Hindlimb muscle (tissue), 1 donor: Measurements from ENCODE around the gene KRTAP4-2. TPM values are rescaled to one million over a fixed set of nuclear protein-coding genes. Genes with fewer than 3 reads are reported as not detected.
"Not testable (repeated sequence)": the region's sequence is repeated elsewhere in the genome, so short reads cannot be mapped to it uniquely, and the experiment has no call there.

Experiments used
- DNase-seq: peaks from one replicate; pipeline ENCODE4 v3.0.0-alpha.2; 2013
- polyA plus RNA-seq: library from polyadenylated mRNA; unstranded; fragments of 120-200 nt; gene quantifications from one replicate; pipeline ENCODE4 v1.2.1, GENCODE V29; 2013; ENCODE audit not compliant: insufficient read length

The KRTAP4-2 gene
- polyA plus RNA-seq, result not detected

DNA sequence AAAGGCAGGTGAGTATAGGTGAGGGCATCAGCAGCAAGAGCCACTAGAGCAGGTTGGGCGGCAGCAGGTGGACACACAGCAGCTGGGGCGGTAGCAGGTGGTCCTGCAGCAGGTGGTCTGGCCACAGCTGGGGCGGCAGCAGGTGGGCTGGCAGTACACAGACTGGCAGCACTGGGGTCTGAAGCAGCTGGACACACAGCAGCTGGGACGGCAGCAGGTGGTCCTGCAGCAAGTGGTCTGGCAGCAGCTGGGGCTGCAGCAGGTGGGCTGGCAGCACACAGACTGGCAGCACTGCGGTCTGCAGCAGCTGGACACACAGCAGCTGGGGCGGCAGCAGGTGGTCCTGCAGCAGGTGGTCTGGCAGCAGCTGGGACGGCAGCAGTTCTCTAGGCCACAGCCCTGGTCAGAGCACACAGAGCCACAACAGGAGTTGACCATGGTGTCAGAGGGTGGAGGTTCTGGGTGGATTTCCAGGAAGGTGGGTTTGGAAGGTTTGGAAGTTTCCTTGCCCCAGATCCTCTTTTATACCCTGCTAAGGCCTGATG, at the start of gene KRTAP4-2:
Gene KRTAP4-2 (minus strand): TSS at position 495 of the 545 bp plus-strand sequence. CDS start 57 bp downstream, at position 438.
- DNase-seq, result no peak

- not testable (repeated sequence) for DNase-seq
Observed at GRCh38 chr17:41226598-41227095, 48.6 kb upstream of the KRTAP4-2 start, which contains the start of gene KRTAP9-2. Gene KRTAP9-2, plus strand, starts transcription at chr17:41226648. Its CDS starts 7 bp downstream, at chr17:41226655.

DNA sequence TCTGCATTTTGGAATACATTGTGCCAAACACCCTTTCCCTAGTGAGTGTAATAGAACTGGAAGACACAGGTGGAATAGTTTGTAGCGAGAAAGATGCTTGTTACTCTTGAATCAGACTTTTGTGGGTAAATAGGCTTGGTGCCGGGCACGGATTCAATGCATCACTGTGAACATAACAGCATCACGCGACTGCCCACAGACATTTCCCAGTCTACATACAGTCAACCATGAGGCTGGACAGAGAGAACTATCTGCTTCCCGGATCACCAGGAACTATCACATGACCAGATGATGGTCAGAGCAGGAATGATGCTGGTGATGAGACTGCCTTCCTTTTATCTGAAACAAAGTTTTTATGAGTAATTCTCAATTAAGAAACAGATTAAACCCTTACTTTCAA, 48.0 kb upstream of the KRTAP4-2 start:
- DNase-seq, result no peak

DNA sequence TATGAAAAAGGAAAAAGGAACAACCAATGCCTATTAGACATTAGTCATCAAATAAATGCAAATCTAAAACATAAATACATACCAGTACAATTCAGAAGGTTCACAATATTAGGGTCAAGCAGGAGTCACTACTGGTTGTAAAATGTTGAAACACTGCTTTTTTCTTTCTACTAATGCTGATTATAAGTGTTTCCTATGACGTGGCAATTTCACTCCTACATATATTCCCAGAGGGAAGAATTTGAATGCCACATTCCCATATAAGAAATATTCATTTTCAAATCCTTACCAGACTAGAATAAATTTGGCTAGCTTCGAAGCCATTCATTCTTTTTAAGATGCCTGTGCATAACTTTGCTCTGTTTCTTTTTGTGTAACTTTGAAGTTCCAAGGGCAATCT, 45.8 kb upstream of the KRTAP4-2 start:
- DNase-seq, result no peak

DNA sequence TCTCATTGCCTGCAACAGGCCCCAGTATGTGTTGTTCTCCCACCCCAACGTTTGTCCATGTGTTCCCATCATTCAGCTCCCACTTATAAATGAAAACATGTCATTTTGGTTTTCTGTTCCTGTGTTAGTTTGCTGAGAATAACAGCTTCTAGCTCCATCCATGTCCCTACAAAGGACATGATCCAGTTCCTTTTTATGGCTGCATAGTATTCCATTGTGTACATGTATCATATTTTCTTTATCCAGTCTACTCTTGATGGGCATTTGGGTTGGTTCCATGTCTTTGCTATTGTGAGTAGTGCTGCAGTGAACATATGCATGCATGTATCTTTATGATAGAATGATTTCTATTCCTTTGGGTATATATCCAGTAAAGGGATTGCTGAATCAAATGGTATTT, 37.7 kb upstream of the KRTAP4-2 start:
- DNase-seq, result no peak

GRCh38 chr17:41212524-41213169, 34.6 kb upstream of the KRTAP4-2 start:
- DNase-seq, result no peak

- DNase-seq, result peak; percentile 4
Observed at GRCh38 chr17:41211845-41212466, 33.9 kb upstream of the KRTAP4-2 start.

- DNase-seq, result no peak
Observed at GRCh38 chr17:41199421-41200078, 21.5 kb upstream of the KRTAP4-2 start.

- DNase-seq, result no peak
Observed at GRCh38 chr17:41196068-41196467, 18.0 kb upstream of the KRTAP4-2 start.

GRCh38 chr17:41190328-41190727, 12.3 kb upstream of the KRTAP4-2 start:
- no peak for DNase-seq

DNA sequence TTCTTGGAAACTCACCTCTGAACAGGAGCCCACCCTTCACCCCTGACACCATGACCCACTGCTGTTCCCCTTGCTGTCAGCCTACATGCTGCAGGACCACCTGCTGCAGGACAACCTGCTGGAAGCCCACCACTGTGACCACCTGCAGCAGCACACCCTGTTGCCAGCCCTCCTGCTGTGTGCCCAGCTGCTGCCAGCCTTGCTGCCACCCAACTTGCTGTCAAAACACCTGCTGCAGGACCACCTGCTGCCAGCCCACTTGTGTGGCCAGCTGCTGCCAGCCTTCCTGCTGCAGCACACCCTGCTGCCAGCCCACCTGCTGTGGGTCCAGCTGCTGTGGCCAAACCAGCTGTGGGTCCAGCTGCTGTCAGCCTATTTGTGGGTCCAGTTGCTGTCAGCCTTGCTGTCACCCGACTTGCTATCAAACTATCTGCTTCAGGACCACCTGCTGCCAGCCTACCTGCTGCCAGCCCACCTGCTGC, 11.9 kb upstream of the KRTAP4-2 start, which contains the start of gene KRTAP9-1:
Gene KRTAP9-1 (plus strand): TSS at position 51 of the 482 bp plus-strand sequence. CDS start 0 bp downstream, at position 51.
- not testable (repeated sequence) for DNase-seq

- no peak for DNase-seq
Observed at GRCh38 chr17:41186872-41187271, 8.9 kb upstream of the KRTAP4-2 start.

DNA sequence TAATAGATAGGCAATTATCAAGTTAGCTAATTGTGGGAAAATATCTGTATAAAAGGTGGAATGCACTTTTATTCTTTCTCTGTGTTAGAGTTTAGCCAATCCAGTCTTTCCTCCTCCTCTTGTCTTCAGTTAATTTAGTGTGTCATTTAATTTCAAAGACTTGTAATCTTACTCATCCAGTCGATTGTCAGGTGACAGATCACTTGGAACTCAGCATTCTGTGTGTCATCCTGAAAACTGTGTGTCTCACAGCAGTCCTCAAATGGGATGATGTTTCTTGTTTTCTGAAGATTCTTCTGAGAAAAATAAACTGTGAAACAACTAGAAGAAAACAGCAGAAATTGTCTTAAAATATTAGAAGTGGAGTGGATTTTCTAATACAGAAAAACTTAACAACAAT, 7.0 kb upstream of the KRTAP4-2 start:
- DNase-seq, result no peak

- DNase-seq, result no peak
Observed at GRCh38 chr17:41184480-41184961, 6.5 kb upstream of the KRTAP4-2 start, which contains the start of gene KRTAP4-1. Gene KRTAP4-1, minus strand, starts transcription at chr17:41184911. Its CDS starts 57 bp downstream, at chr17:41184854.

- DNase-seq, result no peak
Observed at GRCh38 chr17:41178843-41179616, 1.0 kb upstream of the KRTAP4-2 start.

GRCh38 chr17:41178341-41178740, 320 bp upstream of the KRTAP4-2 start:
- DNase-seq, result no peak

- no peak for DNase-seq
Observed at GRCh38 chr17:41176744-41177387, 1.2 kb downstream of the KRTAP4-2 start.

DNA sequence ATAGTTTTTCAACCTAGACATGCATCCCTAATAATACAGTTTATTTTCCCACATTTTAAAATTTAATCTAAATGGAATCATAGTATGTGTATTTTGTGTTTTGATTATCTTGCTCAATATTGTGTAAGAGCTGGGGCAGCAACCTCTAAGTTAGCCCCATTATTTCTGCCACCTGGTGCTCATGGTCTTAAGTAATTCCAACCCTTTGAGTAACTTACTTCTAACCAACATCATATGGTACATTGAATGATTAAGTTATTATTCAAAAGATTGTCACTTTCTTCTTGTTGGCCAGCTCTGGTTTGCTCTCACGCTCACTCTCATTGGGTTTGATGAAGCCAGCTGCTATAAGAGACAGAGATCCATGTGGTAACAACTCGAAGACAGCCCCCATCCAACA, 6.1 kb downstream of the KRTAP4-2 start:
- DNase-seq, result no peak

DNA sequence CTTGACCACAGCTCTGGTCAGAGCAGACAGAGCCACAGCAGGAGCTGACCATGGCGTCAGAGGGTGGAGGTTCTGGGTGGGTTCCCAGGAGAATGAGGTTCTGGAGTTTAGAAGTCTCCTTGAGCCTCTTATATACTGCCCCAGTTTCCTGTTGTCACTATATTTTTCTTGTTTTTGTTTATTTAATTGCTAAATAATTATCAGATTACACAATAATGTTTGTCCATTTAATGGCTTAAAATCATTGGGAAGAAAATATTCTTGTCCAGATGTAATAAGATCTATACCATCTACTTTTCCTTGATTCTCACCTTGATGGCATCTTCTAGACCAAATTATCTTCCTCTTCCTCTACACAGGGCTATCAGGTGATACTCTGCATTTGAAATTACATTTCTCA, 9.9 kb downstream of the KRTAP4-2 start, which contains the start of gene KRTAP4-3:
Gene KRTAP4-3 (minus strand): TSS at position 101 of the 400 bp plus-strand sequence. CDS start 49 bp downstream, at position 52.
- no peak for DNase-seq

DNA sequence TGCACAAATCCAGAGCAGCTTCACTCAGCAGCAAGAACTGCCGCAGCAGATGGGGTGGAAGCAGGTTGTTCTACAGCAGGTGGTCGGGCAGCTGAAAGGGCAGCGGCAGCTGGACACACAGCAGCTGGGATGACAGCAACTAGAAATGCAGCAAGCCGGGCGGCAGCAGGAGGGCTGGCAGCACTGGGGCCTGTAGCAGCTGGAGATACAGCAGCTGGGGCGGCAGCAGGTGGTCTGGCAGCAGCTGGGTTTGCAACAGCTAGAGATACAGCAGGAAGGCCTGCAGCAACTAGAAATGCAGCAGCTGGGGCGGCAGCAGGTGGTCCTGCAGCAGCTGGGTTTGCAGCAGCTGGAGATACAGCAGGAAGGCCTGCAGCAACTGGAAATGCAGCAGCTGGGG, 10.5 kb downstream of the KRTAP4-2 start:
- DNase-seq, result no peak

DNA sequence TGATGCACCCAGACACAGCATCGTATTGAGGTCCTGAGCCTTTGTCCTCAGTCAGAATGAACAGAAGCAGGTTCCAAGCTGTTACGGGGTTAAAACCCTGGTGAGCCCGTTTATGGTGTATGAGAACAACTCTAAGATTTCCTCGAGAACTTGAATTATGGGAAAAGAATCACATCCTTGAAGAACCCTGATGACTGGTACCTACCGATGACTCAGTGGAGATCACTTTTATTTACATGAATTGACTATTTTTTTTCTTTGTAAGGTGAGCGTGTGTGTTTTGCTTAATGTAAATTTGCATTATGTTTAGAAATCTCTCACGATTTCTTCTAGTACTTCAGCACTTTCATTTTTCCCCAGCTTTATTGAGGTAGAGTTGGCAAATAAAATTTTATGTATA, 14.2 kb downstream of the KRTAP4-2 start:
- DNase-seq, result no peak
